Prostate gland (tissue), 1 donor: ENCODE results near the gene TSHZ1.

Experiments used
- POLR2A ChIP-seq: fragments of 450-650 bp; IDR thresholded peaks from one replicate; pipeline ENCODE4 v1.6.1; 2016; ENCODE audit warnings: antibody characterized with exemption, mild to moderate bottlenecking
- POLR2AphosphoS5 ChIP-seq: sonication (generic); formaldehyde crosslinking; IDR thresholded peaks from one replicate; pipeline ENCODE4 v1.6.1; 2017; ENCODE audit warnings: antibody characterized with exemption

DNA sequence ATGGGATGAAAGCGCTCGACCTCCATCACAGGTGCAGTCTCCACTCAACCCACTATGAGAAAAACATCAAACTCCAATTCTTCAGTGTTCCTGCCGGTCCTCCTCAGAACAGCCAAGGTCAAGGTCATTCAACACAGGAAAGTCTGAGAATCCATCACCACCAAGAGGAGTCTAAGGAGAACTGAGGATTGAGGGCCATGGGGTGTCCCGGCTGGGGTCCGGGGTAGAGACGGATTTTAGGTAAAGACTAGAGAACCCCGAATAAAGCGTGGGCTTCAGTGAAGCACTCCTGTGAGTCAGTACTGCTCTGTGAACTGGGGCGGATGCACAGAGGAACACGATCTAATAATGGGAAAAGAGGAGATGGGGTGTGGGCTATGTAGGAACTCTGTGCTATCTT is 43.5 kb upstream of the TSHZ1 start:
- TF ChIP-seq POLR2A, result no peak
- TF ChIP-seq POLR2AphosphoS5, result no peak
